ENCODE results near the gene CNTN1.

The CNTN1 gene

DNA sequence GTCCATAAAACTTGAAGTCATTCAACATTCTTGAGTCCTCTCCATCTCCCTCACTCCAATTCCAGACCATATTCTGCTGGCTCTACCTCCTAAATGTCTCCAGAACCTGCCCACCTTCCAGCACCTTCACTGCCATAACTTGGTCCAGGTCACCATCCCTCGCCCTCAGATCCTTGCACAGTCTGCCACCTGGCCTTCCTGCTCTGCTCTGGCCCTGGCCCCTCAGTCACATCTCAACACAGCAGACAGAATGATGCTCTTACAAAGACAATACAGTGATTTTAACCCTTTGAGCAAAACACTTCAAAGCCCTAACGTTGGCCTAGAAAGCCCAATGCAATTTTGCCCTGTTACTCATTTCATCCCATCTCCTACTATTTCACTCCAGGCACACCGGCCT lies 414.1 kb downstream of the CNTN1 start:
- Histone ChIP-seq H3K27me3 (ENCODE audit: insufficient read depth, insufficient read length) (no peaks in the 10 kb centered on the region), H3K4me1 (ENCODE audit: insufficient read depth, insufficient read length) (no peaks in the 10 kb centered on the region), H3K4me3 (ENCODE audit: insufficient read length, low read depth) (no peak overlapping the region), H3K9ac (ENCODE audit: insufficient read length, low read depth) (no peak overlapping the region), H3K9me3 (ENCODE audit: insufficient read depth, low read length) (no peaks in the 10 kb centered on the region), H3K36me3 (ENCODE audit: insufficient read depth, insufficient read length, low read length) (no peaks in the 10 kb centered on the region)
- DNase-seq (ENCODE audit: low read depth, low spot score): no peak
- TF ChIP-seq YY1 (IDR thresholded peaks at IDR 0.05; ENCODE audit: insufficient read depth, insufficient read length) (no peak), SUZ12 (IDR thresholded peaks at IDR 0.05; ENCODE audit: extremely low read depth, insufficient read depth, insufficient read length) (no peak), ZNF274 (IDR thresholded peaks at IDR 0.05; ENCODE audit: low read depth, low read length) (no peak)

DNA sequence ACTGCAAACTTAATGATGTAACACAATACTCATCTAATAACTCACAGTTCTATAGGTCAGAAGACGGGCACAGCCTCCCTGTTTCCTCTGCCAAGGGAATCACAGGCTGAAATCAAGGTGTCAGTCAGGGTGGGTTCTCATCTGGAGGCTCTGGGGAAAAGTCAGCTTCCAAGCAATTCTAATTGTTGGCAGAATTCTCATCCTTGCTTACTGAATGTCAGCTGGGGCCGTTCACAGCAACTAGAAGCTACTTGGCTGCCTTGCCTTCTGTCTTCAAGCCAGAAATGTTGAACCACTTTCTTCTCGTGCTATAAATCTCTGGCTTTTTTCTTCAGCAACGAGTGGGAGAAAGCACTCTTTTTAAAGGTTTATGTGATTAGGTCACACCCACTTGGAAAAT lies 415.8 kb downstream of the CNTN1 start:
- Histone ChIP-seq H3K9me3 (ENCODE audit: insufficient read depth, low read length) (no peaks in the 10 kb centered on the region), H3K4me1 (ENCODE audit: insufficient read depth, insufficient read length) (no peaks in the 10 kb centered on the region), H3K27me3 (ENCODE audit: insufficient read depth, insufficient read length) (no peaks in the 10 kb centered on the region), H3K9ac (ENCODE audit: insufficient read length, low read depth) (no peak overlapping the region), H3K4me3 (ENCODE audit: insufficient read length, low read depth) (no peak overlapping the region), H3K36me3 (ENCODE audit: insufficient read depth, insufficient read length, low read length) (no peaks in the 10 kb centered on the region)
- no peak for TF ChIP-seq SUZ12 (IDR thresholded peaks at IDR 0.05; ENCODE audit: extremely low read depth, insufficient read depth, insufficient read length)
- TF ChIP-seq YY1 (IDR thresholded peaks at IDR 0.05; ENCODE audit: insufficient read depth, insufficient read length): no peak
- TF ChIP-seq ZNF274 (IDR thresholded peaks at IDR 0.05; ENCODE audit: low read depth, low read length): no peak
- no peak for DNase-seq (ENCODE audit: low read depth, low spot score)

DNA sequence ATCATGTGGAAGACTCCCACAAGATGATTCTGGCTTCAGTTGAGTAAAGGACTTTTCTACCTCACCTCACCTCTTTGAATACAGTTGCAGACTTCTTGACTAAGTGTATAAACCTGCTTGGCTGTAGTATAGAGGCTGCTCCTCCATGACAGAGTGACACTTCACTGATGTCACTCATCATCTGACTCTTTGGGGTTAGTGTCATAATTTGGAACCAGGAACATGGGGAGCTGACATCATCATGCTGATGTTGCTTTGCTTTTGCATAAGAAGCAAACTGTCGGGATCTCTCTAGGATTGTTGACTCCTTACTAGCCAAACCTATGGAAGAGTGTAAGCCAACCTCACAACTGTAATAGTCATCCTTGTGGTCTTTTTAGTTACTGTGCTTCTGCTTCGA lies 420.7 kb downstream of the CNTN1 start:
- no peaks in the 10 kb centered on the region for H3K4me1 ChIP-seq (ENCODE audit: insufficient read depth, insufficient read length)
- no peak for DNase-seq (ENCODE audit: low read depth, low spot score)
- H3K9me3 ChIP-seq (ENCODE audit: insufficient read depth, low read length): no peaks in the 10 kb centered on the region
- H3K36me3 ChIP-seq (ENCODE audit: insufficient read depth, insufficient read length, low read length): no peaks in the 10 kb centered on the region
- no peak for TF ChIP-seq ZNF274 (IDR thresholded peaks at IDR 0.05; ENCODE audit: low read depth, low read length)
- TF ChIP-seq YY1 (IDR thresholded peaks at IDR 0.05; ENCODE audit: insufficient read depth, insufficient read length): no peak
- no peak for TF ChIP-seq SUZ12 (IDR thresholded peaks at IDR 0.05; ENCODE audit: extremely low read depth, insufficient read depth, insufficient read length)
- H3K27me3 ChIP-seq (ENCODE audit: insufficient read depth, insufficient read length): no peaks in the 10 kb centered on the region
- H3K4me3 ChIP-seq (ENCODE audit: insufficient read length, low read depth): no peak overlapping the region
- H3K9ac ChIP-seq (ENCODE audit: insufficient read length, low read depth): no peak overlapping the region

DNA sequence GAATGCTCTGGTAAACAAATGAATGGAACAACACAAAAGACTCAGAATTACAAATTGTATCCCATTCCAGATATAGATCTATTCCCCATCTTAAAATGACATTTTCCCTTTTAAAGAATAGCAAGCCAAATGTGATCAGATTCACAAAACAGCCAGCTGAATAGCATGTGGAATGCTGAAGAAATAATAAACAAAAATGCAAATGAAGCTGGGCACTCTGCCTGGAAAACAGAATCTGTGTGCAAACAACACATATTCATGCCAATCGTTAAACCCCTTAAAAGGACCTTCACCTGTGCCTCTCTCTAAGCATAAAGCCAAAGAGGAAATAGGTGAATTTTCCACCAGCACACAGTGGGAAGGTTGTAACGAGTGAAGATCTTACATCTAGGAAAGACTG lies 428.0 kb downstream of the CNTN1 start:
- Histone ChIP-seq H3K9me3 (ENCODE audit: insufficient read depth, low read length) (no peaks in the 10 kb centered on the region), H3K27me3 (ENCODE audit: insufficient read depth, insufficient read length) (no peaks in the 10 kb centered on the region), H3K36me3 (ENCODE audit: insufficient read depth, insufficient read length, low read length) (no peaks in the 10 kb centered on the region), H3K4me1 (ENCODE audit: insufficient read depth, insufficient read length) (no peaks in the 10 kb centered on the region), H3K4me3 (ENCODE audit: insufficient read length, low read depth) (no peak overlapping the region), H3K9ac (ENCODE audit: insufficient read length, low read depth) (no peak overlapping the region)
- no peak for DNase-seq (ENCODE audit: low read depth, low spot score)
- TF ChIP-seq ZNF274 (IDR thresholded peaks at IDR 0.05; ENCODE audit: low read depth, low read length) (no peak), SUZ12 (IDR thresholded peaks at IDR 0.05; ENCODE audit: extremely low read depth, insufficient read depth, insufficient read length) (no peak), YY1 (IDR thresholded peaks at IDR 0.05; ENCODE audit: insufficient read depth, insufficient read length) (no peak)

DNA sequence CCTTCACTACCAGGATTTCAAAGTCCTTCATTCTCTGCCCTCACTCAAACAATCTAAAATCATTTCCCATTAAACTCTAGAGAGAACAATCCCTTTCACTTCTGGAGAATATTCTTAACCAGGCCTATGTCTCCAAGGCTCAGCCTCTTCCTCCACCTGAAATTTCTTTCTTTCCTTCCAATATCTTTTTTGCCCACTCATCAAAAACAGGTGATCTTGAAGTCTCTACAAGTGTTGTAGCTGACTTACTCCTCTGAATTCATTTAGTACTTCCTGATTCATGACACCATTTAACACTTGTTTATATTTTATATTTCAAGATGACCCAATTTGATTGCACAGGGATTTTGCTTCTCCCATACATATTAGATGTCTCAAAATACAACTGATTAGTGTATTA lies 429.1 kb downstream of the CNTN1 start:
- Histone ChIP-seq H3K9ac (ENCODE audit: insufficient read length, low read depth) (no peak overlapping the region), H3K4me1 (ENCODE audit: insufficient read depth, insufficient read length) (no peaks in the 10 kb centered on the region), H3K27me3 (ENCODE audit: insufficient read depth, insufficient read length) (no peaks in the 10 kb centered on the region), H3K36me3 (ENCODE audit: insufficient read depth, insufficient read length, low read length) (no peaks in the 10 kb centered on the region), H3K4me3 (ENCODE audit: insufficient read length, low read depth) (no peak overlapping the region), H3K9me3 (ENCODE audit: insufficient read depth, low read length) (no peaks in the 10 kb centered on the region)
- TF ChIP-seq ZNF274 (IDR thresholded peaks at IDR 0.05; ENCODE audit: low read depth, low read length): no peak
- TF ChIP-seq SUZ12 (IDR thresholded peaks at IDR 0.05; ENCODE audit: extremely low read depth, insufficient read depth, insufficient read length): no peak
- TF ChIP-seq YY1 (IDR thresholded peaks at IDR 0.05; ENCODE audit: insufficient read depth, insufficient read length): no peak
- no peak for DNase-seq (ENCODE audit: low read depth, low spot score)

Measured in NT2/D1 (cell line).